PC-9 (cell line): ENCODE results near the gene SVOPL. TPM values are rescaled to one million over a fixed set of nuclear protein-coding genes. Genes with fewer than 3 reads are reported as not detected.
"Not testable (repeated sequence)": the region's sequence is repeated elsewhere in the genome, so short reads cannot be mapped to it uniquely, and the experiment has no call there.

Experiments
- BruUV-seq: library from RNA; stranded (reverse); fragments of 400-500 nt; replicated peaks from 2 replicates; lab custom pipeline; 2021; lab: Mats Ljungman, UMichigan
- CTCF ChIA-PET: fragments of 300-600 bp; sonication (Branson Sonifier 250); formaldehyde crosslinking; loops from one replicate; lab custom pipeline; 2022; ENCODE audit warnings: antibody characterized with exemption; lab: Charles Lee
- POLR2A ChIA-PET: fragments of 300-600 bp; sonication (Branson Sonifier 250); formaldehyde crosslinking; loops from one replicate; lab custom pipeline; 2022; ENCODE audit warnings: antibody characterized with exemption; ENCODE audit not compliant: unreplicated experiment; lab: Charles Lee
- DNase-seq, 2 experiments: peaks; one replicate each; pipeline versions ENCODE4 v3.0.0 to v3.0.0-alpha.2; 2015 to 2022; ENCODE audit warnings: mixed read lengths in 1 of 2
- H2AFZ ChIP-seq: fragments of 200-600 bp; sonication (generic); 2 replicates; pipeline ENCODE4 v1.8.1; 2017; ENCODE audit warnings: antibody characterized with exemption
- H3F3A ChIP-seq: fragments of 200-600 bp; sonication (generic); 2 replicates; pipeline ENCODE4 v1.8.1; 2017; ENCODE audit warnings: antibody characterized with exemption, mild to moderate bottlenecking, low read depth; ENCODE audit not compliant: insufficient read depth
- H3K27ac ChIP-seq: fragments of 200-600 bp; sonication (generic); 2 replicates; pipeline ENCODE4 v1.6.1; 2016; ENCODE audit warnings: mixed run types
- H3K27me3 ChIP-seq: fragments of 200-600 bp; sonication (generic); 2 replicates; pipeline ENCODE4 v1.6.1; 2016; ENCODE audit warnings: low read depth, mixed run types; ENCODE audit not compliant: insufficient read depth
- H3K36me3 ChIP-seq: fragments of 200-600 bp; sonication (generic); 2 replicates; pipeline ENCODE4 v1.6.1; 2016; ENCODE audit warnings: low read depth, mixed run types
- H3K4me1 ChIP-seq: fragments of 200-600 bp; sonication (generic); replicated peaks from 2 replicates; pipeline ENCODE4 v1.6.1; 2016; ENCODE audit warnings: mixed run types; ENCODE audit not compliant: insufficient read depth
- H3K4me2 ChIP-seq: fragments of 200-600 bp; sonication (generic); 2 replicates; pipeline ENCODE4 v1.6.1; 2017; ENCODE audit warnings: mixed run types
- H3K4me3 ChIP-seq: fragments of 200-600 bp; sonication (generic); 2 replicates; pipeline ENCODE4 v1.6.1; 2016; ENCODE audit warnings: mixed run types
- H3K79me2 ChIP-seq: fragments of 200-600 bp; sonication (generic); 2 replicates; pipeline ENCODE4 v1.6.1; 2017; ENCODE audit warnings: low read depth, mixed run types
- H3K9me2 ChIP-seq: fragments of 200-600 bp; sonication (generic); 2 replicates; pipeline ENCODE4 v1.8.1; 2017; ENCODE audit warnings: mild to moderate bottlenecking; ENCODE audit not compliant: insufficient read depth
- H3K9me3 ChIP-seq: fragments of 200-600 bp; sonication (generic); 2 replicates; pipeline ENCODE4 v1.8.1; 2016; ENCODE audit warnings: low read depth; ENCODE audit not compliant: insufficient read depth
- H4K20me1 ChIP-seq: fragments of 200-600 bp; sonication (generic); 2 replicates; pipeline ENCODE4 v1.8.1; 2017; ENCODE audit not compliant: insufficient read depth
- CTCF ChIP-seq: fragments of 200-600 bp; sonication (generic); conservative IDR thresholded peaks from 2 replicates; pipeline ENCODE4 v1.6.1; 2017; ENCODE audit warnings: mixed run types, antibody characterized with exemption, mild to moderate bottlenecking, moderate library complexity
- EZH2 ChIP-seq: fragments of 200-600 bp; sonication (generic); IDR thresholded peaks from 2 replicates; pipeline ENCODE4 v1.8.0; 2017; ENCODE audit warnings: antibody characterized with exemption, low read depth
- intact Hi-C: fragments of 100-400 bp; cut with micrococcal nuclease; formaldehyde crosslinking; loops from one replicate; pipeline ENCODE4 v1.10.0; 2022; ENCODE audit not compliant: unreplicated experiment
- total RNA-seq: library from RNA; stranded (reverse); gene quantifications from 2 replicates; pipeline ENCODE4 v1.2.3, GENCODE V29; 2021

Gene SVOPL
- total RNA-seq, 1 experiment from 2014 or later: 0.70 TPM

- Histone ChIP-seq H3K4me3 (no peak overlapping the region), H3K9me3 (no peaks in the 10 kb centered on the region), H3K4me2 (no peak overlapping the region), H2AFZ (no peak overlapping the region), H3K4me1 (no peaks in the 10 kb centered on the region), H3K36me3 (no peaks in the 10 kb centered on the region), H3F3A (no peaks in the 10 kb centered on the region), H3K27me3 (no peaks in the 10 kb centered on the region), H3K79me2 (no peaks in the 10 kb centered on the region), H3K27ac (no peak overlapping the region), H3K9me2 (no peaks in the 10 kb centered on the region; the same call in 1 of the 2 replicates), H4K20me1 (no peaks in the 10 kb centered on the region)
- DNase-seq: no peak
- no peak for TF ChIP-seq CTCF
- no peak for TF ChIP-seq EZH2
- CTCF ChIA-PET: no interaction called here
- POLR2A ChIA-PET: no interaction called here
- intact Hi-C loops: no loop called here
- BruUV-seq: no TSS peak
These were observed 3.5 kb downstream of the SVOPL start for GRCh38 chr7:138697535-138698182.

- H3K27ac ChIP-seq, CTCF ChIA-PET, POLR2A ChIA-PET, H3K9me2 ChIP-seq, H3K79me2 ChIP-seq, H2AFZ ChIP-seq, H3K9me3 ChIP-seq, DNase-seq, H3K36me3 ChIP-seq, H3K4me1 ChIP-seq, BruUV-seq, H3F3A ChIP-seq, intact Hi-C loops, H3K27me3 ChIP-seq, H3K4me3 ChIP-seq, H3K4me2 ChIP-seq, H4K20me1 ChIP-seq: not testable (repeated sequence)
These were observed 5.4 kb downstream of the SVOPL start for GRCh38 chr7:138695776-138696175.

- no peaks in the 10 kb centered on the region; the same call in 1 of the 2 replicates for H3K9me2 ChIP-seq
- H3K4me1 ChIP-seq: no peaks in the 10 kb centered on the region
- no peaks in the 10 kb centered on the region for H3K79me2 ChIP-seq
- no peak overlapping the region for H3K4me2 ChIP-seq
- no peak overlapping the region for H3K27ac ChIP-seq
- no peak overlapping the region for H2AFZ ChIP-seq
- no peaks in the 10 kb centered on the region for H3K27me3 ChIP-seq
- no peaks in the 10 kb centered on the region for H4K20me1 ChIP-seq
- H3K9me3 ChIP-seq: no peaks in the 10 kb centered on the region
- ChIA-PET CTCF (no interaction called here), POLR2A (no interaction called here)
- no peak for DNase-seq
- no peak overlapping the region for H3K4me3 ChIP-seq
- no peaks in the 10 kb centered on the region for H3K36me3 ChIP-seq
- intact Hi-C loops: no loop called here
- TF ChIP-seq CTCF (no peak), EZH2 (no peak)
- no peaks in the 10 kb centered on the region for H3F3A ChIP-seq
- BruUV-seq: no TSS peak
These were observed 6.1 kb downstream of the SVOPL start for GRCh38 chr7:138695106-138695505.

GRCh38 chr7:138691178-138691577, 10.0 kb downstream of the SVOPL start:
- Histone ChIP-seq H4K20me1 (no peaks in the 10 kb centered on the region), H3K27me3 (no peaks in the 10 kb centered on the region), H3K9me3 (no peaks in the 10 kb centered on the region), H3K27ac (no peak overlapping the region), H3K79me2 (no peaks in the 10 kb centered on the region), H3F3A (no peaks in the 10 kb centered on the region), H3K9me2 (no peaks in the 10 kb centered on the region; the same call in 1 of the 2 replicates), H3K36me3 (no peaks in the 10 kb centered on the region), H3K4me2 (no peak overlapping the region), H3K4me3 (no peak overlapping the region), H3K4me1 (no peaks in the 10 kb centered on the region), H2AFZ (no peak overlapping the region)
- BruUV-seq: no TSS peak
- ChIA-PET POLR2A (no interaction called here), CTCF (no interaction called here)
- DNase-seq: no peak
- intact Hi-C loops: no loop called here
- TF ChIP-seq CTCF (no peak), EZH2 (no peak)
